Suppressor macrophage treated with lipopolysaccharide for 1 hour (primary cell): Measurements from ENCODE around the gene GOLT1A.

Experiments used
- DNase-seq, 3 donors: peaks; one replicate each; pipeline ENCODE4 v3.0.0-alpha.2; 2020 to 2022

GOLT1A gene

DNA sequence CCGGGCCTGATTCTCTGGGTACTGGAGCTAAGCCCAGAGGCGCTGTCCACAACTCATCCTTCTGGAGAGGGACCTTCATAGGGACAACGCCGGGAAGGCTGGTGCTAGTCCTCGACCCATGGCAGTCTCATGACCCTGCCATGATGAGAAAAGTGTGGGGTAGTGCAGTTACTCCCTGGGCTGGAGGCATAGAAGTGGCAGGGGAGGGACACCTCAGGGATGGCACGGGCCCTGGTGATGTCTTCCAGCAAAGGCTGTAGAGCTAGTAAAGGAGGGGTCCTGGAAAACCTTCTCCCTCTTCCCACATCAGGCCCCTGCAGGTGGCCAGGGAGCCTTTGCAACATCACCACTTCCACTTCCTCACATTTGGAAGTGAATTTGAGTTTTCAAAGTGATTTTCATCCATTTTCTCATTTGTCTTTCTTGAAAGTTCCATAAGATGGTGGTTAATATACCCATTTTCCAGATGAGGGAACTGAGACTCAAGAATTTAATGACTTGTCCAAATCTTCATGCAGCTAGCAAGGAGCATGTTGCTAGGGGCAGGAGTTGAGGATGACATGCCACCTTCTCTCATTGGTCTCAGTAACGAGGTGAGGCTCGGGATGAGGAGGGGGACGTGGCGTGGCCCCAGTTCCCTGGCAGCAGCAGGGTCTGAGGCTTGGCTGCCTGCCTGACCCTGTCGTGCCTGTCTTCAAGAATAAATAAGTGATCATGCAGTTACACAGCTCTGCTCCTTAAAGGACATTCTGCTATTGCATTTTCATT lies 3.3 kb upstream of the GOLT1A start:
- no peak for DNase-seq

DNA sequence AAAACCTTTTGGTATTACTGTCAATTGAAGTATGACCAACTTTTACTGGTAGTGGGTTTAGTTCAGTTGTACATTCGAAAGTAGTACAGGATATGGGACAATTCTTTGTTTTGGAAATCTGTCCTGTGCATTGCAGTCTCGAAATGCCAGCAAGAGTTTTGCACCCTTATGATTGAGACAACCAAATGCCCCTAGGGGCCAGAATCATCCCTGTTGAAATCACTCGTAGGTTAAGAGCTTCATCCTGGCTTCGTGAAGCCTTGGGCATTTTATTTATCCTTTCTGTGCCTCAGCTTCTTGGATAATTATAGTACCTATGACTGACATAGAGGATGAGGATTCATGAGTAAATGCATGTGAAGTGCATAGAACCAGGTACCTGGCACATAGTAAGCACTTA lies 2.4 kb upstream of the GOLT1A start:
- DNase-seq, result no peak

DNA sequence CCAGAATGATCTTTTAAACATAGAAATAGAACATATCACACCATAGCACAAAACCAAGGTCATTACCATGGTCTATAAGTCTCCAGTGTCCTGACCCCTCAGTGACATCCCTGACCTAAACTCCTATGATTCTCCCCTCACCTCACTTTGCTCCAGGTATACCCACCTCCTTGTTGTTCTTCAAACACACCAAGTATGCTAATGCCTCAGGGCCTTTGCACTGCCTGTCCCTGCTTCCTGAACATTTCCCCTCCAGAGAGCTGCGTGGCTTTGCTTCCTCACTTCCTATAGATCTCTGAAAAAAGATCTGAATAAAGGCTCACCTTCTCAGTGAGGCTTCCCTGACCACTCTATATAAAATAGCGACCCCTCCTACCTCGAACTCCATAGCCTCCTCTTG lies 1.1 kb downstream of the GOLT1A start:
- DNase-seq, result no peak

DNA sequence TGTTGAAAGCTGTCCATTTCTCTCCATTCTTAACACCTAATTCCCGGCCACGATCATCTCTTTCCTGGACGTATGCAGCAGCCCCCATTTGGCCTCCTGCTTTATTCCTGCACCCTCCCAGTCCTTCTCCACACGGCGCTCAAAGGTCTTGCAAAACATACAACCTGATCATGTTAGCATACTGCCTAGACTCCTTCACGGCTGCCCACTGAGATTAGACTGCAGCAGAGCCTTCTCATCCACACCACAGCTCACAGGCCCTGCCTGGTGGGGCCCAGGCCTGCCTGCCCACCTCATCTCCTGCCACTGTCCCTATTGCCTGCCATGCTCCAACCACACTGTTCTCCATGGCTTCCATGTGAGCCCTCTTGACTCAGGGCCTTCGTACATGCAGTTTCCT lies 2.7 kb downstream of the GOLT1A start:
- DNase-seq, result no peak

DNA sequence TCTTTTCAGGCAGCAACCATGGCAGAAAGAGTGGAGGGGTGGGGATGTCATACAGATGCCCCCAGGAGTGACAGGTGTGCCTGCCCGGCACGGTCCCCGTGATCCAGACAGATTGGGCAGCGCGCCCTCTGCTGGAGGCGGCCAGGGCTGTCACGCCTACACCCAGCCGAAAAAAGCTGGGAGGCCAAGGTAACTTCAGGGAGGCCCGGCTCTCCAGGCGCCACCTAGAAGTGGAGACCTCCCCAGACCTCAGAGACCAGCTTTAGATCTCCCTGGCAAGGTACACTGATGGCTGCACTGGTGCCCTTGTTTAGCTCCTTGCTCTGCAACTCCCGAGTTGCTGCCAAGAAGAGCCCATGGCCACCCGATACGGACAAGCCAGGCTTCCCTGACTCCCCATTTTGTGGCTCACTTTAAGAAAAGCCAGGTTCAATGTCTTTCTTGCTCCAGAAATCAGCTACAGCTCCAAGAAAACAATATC lies 6.6 kb downstream of the GOLT1A start:
- peak; percentile 55 to 81 (median 73) for DNase-seq

DNA sequence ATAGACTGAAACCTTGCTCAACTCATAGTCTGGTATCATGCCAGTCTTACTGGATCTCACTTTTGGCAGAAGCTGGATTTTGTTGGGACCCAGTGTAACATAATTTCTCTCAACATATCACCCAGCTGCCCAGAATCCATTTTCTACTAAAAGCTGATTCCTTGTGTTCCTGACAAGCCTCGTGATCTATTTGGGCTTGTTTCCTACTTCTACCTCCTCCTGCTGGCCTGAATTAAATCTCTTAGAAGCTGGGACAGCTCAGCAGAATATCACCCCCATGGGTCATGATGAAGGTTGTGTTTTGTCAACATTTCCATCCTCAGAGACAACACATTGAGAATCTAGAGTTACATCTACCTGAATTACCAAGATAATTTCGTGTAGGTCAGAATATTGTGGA lies 7.7 kb downstream of the GOLT1A start:
- peak in 1 of 3 donors; percentile 8 for DNase-seq

DNA sequence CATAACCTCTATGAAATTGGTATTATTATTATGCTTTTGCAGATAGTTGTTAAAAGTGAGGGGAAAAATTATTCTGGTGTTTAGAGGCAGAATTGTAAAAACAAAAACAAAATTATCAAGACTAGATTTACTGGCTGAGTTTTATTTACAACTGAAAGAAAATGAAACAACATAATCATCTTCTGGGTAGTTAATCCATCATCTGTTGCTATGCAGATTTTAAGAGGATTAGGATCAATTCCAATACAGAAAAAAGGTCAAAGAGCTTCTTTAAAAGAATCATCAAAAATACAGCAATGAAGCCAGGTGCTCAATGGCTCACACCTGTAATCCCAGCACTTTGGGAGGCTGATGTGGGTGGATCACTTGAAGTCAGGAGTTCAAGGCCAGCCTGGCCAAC lies 8.3 kb downstream of the GOLT1A start:
- no peak for DNase-seq

DNA sequence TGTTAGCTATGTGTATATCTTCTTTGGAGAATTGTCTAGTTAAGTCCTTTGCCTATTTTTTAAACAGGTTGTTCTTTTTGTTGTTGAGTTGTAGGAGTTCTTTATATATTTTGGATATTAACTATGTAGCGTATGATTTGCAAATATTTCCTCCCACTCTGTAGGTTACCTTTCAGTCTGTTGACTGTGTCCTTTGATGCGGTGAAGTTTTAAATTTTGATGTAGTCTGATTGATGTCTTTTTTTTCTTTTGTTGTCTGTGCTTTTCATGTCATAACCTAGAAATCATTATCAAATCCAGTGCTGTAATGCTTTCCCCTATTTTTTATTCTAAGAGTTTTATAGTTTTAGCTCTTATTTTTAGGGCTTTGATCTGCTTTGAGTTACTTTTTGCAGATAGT lies 8.8 kb downstream of the GOLT1A start:
- DNase-seq, result no peak

DNA sequence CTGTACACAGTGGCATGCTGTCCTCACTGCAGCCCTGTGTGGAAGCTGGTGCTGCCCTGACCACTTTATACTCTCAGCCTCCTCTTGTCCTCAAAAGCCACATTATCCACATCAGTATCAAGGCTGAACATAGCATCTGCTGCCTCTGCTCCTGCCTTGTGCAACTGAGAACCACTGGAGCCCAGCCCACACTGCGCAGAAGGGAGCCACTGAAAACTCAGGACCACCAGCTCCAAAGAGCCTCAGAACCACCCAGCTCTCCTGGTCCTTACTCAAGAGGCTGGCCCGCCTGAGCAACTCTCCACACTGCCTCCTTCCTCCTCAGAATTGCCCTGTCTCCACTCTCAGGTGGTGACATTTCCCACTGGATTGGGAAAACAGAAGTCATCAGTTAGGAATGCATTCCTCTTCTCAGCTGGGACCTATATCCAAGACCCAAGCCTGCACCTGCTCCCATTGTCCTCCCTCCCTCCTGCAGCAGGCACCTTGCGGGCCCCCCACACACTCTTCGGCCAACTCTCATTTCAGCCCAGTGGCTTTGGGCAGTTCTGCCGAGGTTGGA lies 10.5 kb downstream of the GOLT1A start:
- no peak for DNase-seq

DNA sequence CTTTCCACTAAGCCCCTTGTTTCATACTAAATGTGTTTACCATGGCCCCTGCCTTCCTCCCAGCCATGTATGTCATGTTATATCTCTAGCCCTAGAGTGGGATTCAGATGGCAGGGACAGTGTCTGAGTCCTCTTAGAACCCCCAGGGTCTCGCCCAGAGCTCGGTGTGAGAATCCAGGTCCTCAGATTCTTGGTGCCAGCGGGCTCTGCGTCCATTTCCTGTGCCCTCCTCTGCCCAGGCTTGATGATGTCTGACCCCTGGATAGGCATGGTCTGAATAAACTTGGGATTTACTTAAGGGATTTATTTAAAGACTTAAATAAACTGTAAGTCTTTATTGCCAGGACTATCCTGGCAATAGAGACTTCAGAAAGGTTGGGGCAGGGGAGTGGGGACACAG lies 11.3 kb downstream of the GOLT1A start:
- DNase-seq, result no peak

DNA sequence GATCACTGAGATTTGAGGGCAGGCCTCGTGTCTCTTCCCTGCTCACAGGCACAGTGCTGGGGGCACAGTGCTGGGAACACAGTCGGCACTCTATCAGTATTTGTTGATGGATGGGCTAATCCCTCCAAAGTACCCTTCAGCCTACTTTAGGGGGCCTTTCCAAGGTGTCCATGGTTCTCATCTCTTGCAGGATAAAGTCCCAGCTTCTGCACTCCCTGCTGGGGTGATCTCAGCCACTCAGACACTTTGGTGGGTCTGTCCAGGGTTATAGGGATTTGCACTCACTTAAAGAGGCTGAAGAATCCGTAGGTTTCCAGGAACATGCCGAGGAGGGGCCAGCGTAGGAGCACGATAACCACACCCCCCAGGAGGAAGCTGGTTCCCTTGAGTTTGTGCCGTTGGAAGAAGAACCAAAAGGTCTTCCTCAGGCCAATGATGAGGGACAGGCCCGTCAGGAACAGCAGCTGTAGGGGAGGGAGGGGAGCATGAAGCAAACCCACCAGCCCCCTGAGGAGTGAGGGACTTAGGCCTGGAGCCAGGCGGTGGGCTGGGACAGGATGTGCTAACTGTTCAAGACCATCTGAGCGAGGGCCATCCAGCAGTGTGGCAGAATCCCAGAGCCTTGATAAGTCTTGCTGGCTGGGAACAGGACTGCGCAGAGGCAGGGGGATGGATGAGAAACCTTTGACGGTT lies 12.3 kb downstream of the GOLT1A start:
- no peak for DNase-seq

DNA sequence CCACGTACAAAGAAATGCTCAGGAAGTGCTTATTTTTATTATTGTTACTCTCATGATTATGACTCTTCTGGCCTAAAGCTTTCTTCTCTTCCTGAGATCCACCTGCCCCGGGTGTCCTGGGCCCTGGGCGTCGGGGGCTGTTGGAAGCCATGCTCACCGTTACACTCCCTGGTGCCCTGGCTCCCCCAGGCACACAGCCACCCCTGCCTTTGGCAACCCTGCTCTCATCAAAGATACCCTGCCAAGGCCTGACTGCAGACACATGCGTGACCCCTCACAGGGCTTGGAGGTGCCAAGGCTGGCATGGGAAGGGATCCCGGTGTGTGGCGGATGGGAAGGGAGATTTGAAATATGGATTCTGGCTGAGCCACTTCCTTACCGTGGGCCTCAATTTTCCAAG lies 14.2 kb downstream of the GOLT1A start:
- DNase-seq, result no peak

DNA sequence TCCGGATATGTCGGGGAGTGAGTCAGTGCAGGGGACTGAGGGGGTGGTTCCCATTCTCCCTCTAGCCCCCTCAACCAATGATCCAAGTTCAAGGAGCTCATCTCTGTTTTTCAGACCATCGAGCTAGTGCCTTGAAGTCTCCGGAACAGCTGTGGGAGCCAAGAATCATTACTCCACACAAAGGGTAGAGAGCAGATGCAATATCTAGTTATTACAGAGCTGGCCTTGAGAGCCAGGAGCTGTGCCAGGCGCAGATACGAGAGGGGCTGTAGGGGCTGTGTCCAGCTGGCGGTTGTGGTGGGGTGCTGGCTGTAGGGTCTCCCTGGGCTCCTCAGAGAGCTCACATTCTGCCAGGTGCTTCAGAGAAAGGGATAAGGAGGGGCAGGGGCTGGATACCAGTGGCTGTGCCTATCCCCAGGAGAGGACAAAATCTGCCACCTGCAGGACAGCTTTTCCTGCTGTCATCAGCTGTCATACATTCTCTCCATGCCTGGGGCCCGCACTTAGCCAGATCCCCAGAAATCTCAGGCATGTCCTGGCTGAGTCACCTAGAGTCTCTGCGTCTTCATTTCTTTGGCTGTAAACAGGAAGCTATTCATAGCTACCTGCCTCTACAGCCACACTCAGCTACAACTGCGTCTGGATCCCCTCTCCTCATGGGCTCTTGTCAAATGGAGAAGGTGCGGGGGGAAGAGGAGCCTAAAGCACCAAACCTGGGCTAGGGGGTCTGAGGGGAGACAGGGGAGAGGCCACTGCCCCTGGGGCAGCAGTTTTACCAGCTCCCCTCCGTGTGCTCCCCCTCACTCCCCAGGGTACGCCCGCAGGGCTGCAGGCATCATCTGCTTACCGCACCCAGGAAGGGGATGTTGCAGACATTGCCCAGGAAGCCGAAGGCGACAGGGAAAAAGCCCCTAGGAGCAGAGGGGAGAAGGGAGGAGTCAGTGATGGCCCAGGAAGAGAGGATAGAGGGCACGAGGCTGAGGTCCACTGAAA lies 15.1 kb downstream of the GOLT1A start:
- no peak for DNase-seq

DNA sequence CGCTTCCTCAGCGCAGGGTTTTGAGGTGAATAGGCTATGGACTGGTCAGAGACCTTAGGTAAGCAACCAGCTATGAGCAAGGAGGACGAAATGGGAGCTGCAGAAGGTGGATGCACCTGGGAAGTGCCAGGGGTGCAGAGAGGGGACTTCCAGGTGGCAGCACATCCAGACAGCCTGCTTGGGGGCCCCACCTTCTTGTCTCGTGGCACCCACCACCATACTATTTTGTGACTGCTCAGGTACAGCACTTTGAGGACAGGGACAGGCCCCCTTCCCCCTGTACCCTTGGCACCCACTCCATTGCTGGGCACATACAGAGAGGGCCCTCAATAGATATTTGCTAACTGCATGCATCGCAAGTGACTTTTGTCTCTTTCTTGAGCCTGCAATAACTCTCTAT lies 16.7 kb downstream of the GOLT1A start:
- no peak for DNase-seq

DNA sequence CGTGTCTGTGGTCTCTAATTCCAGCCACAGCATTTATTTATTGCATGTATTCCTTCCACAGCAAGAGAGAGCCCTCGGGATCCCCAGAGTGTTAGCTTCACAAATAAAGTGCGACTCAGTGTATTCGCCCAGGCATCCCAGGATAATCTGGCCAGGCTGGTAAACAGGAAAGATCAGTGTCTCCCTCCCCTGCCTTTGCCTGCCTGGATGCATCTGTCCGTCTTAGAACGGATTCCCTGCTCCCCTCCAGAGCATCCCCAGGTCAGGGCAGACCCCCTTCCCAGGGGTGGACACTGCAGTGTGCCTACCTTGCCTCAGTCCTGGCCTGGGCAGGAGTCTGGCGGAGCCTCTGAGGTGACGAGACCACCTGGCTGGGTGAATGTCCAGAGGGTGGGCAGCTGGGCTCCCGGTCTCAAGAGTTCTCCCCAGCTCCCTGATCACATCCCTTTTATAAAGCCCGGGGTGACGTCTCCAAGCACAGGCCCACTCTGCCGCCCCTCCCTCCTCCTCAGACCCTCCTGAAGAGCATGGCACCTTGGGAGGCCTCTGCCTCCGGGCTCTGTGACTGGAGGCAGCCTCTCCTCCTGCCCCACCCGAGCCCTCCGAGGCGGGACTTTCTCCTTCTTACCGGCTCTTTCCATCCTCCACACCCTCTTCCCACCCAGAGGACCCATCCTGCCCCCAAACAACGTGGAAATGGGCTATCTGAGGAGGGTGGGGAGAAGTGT lies 17.6 kb downstream of the GOLT1A start, which contains the start of gene KISS1:
TSS of gene KISS1 (minus strand) at position 424 of the 728 bp plus-strand sequence. CDS start 3,615 bp downstream, outside the sequence.
- no peak for DNase-seq

DNA sequence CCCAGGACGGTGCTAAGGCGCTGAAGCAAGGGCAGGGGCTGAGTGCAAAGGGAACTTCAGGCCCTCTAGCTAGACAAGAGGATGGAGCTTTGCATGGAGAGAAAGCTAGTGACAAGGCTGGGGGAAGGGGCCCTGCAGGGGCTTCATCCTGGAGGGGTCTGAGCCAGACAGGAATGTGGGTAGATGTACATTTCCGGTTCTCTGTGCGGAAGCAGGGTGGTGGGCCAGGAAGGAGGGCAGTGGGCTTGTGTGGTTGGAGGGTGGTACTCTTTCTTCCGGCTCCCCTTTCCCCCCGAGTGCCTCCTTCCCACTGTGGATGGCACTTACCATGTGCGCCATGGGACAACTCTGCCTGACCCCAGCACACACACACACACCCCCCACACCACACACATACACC lies 19.0 kb downstream of the GOLT1A start:
- no peak for DNase-seq

DNA sequence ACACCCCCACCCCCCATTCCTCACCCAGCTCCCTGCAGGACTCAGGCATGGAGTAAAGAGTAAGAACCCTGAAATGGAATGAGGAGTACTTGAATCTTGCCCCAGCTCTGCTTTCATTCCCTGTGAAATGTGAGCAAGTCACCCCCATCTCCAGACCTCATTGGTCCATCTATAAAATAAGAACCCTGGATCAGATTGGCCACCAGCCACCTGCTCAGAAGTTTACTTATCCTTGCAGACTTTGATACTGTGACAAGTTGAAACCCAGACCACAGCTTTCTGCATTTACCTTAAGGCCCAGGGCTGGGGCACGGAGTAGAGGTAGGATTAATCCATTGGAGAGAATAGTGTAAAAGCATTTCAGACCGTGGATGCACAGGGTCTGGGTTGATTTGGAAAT lies 19.7 kb downstream of the GOLT1A start:
- DNase-seq, result no peak

DNA sequence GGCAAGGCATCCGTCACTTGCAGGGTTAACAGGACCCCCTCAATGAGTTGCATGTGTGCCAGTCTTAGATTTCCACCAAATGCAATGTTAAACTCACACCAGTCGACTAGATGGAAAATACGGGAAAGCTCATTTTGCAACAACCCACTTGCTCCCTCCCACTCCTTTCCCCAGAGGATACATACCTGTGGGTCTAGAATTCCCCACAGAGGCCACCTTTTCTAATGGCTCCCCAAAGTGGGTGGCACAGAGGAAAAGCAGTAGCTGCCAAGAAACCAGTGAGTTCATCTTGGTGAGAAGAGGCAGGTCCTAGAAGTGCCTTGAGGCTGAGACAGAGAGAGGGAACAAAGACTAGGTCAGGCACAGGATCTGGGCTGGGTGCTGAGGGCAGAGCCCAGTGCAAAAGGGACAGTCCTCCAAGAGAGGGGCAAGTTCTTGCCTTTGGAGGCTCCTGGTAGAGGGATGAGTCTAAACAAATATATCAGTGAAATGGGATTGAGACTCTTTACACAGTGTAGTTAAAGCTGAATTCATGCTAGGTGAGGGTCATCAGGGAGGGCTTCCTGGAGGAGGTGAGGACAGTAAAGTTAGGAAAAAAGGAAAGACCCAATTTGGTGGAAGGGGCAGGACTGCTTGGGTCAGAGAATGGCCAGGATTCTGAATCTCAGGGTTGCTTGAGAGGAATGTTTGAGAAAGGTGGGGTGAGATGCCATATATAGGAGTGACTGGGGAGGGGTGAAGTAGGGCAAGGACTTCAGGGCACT lies 21.0 kb downstream of the GOLT1A start:
- DNase-seq, result no peak

DNA sequence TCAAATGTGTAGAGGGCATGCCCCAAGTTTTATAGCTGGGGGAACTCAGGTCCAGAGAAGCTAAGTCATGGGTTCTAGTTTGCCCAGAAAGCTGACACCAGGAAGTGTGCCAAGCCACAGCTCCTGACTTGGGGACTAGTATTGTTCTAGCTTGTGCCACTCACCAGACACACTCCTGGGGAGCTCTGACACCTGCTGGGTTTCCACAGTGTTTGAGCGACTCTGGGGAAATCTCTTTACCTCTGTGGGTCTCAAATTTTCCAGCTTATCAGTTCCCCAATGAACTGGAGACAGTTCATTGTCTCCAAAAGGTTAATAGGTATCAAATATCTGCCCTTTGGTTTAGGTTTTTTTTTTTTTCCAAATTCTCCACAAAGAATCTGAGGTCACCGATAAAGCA lies 21.7 kb downstream of the GOLT1A start:
- DNase-seq, result no peak

DNA sequence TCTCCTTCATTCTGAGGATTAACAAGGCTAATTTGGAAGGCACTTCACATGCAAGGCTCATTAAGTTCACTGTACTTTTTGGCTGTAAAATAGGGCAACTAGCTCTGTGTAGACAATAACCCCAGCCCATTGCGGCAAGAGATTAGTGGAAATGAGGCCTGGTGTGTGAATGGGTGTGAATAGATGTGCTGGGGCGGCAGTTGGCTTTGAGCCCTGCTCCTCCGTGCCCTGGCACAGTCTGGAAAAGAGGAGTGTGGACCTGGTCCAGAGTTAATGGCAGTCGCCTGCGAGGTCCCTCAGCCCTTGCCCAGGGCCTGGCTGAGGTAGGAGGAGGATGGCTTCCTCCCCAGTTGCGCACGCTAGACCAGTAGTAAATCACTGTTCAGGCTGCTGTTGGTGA lies 22.3 kb downstream of the GOLT1A start:
- DNase-seq, result no peak
